A673 (cell line): ENCODE data around the gene BICC1. TPM values are rescaled to one million over a fixed set of nuclear protein-coding genes. Genes with fewer than 3 reads are reported as not detected.

Experiments used
- BruUV-seq: library from RNA; stranded (reverse); fragments of 400-500 nt; replicated peaks from 2 replicates; lab custom pipeline; 2021; lab: Mats Ljungman, UMichigan
- CTCF ChIA-PET: fragments of 300-600 bp; sonication (Branson Sonifier 250); formaldehyde crosslinking; loops from one replicate; lab custom pipeline; 2022; ENCODE audit warnings: antibody characterized with exemption; lab: Charles Lee
- POLR2A ChIA-PET: fragments of 300-600 bp; sonication (Branson Sonifier 250); formaldehyde crosslinking; loops from one replicate; lab custom pipeline; 2022; ENCODE audit warnings: antibody characterized with exemption; ENCODE audit not compliant: low non-redundant PET; lab: Charles Lee
- DNase-seq: peaks from one replicate; pipeline ENCODE4 v3.0.0-alpha.2; 2015; ENCODE audit warnings: low spot score
- H3K27ac ChIP-seq: fragments of 200-600 bp; sonication (generic); 2 replicates; pipeline ENCODE4 v1.5.1; 2016; ENCODE audit warnings: mixed run types, low read depth, mild to moderate bottlenecking, mixed read lengths, antibody characterized with exemption, low read length; ENCODE audit not compliant: poor library complexity, severe bottlenecking
- H3K27me3 ChIP-seq: fragments of 200-600 bp; sonication (generic); replicated peaks from 2 replicates; pipeline ENCODE4 v1.6.1; 2017; ENCODE audit warnings: mixed run types, low read depth, mild to moderate bottlenecking, mixed read lengths, antibody characterized with exemption, low read length; ENCODE audit not compliant: insufficient read depth, poor library complexity
- H3K36me3 ChIP-seq: fragments of 200-600 bp; sonication (generic); 2 replicates; pipeline ENCODE4 v1.6.1; 2016; ENCODE audit warnings: mixed run types, mild to moderate bottlenecking, mixed read lengths, antibody characterized with exemption, low read length; ENCODE audit not compliant: insufficient read depth, poor library complexity, severe bottlenecking
- H3K4me1 ChIP-seq: fragments of 200-600 bp; sonication (generic); 2 replicates; pipeline ENCODE4 v1.6.1; 2017; ENCODE audit warnings: mixed run types, mild to moderate bottlenecking, mixed read lengths, antibody characterized with exemption, low read length; ENCODE audit not compliant: insufficient read depth, poor library complexity, severe bottlenecking
- H3K4me3 ChIP-seq: fragments of 200-600 bp; sonication (generic); 2 replicates; pipeline ENCODE4 v1.5.1; 2016; ENCODE audit warnings: low read depth, mixed run types, mild to moderate bottlenecking, mixed read lengths, low read length; ENCODE audit not compliant: poor library complexity, severe bottlenecking
- H3K9me3 ChIP-seq: fragments of 200-600 bp; sonication (generic); 2 replicates; pipeline ENCODE4 v1.6.1; 2016; ENCODE audit warnings: mixed run types, low read depth, mild to moderate bottlenecking, mixed read lengths, antibody characterized with exemption, low read length; ENCODE audit not compliant: poor library complexity, severe bottlenecking
- EZH2 ChIP-seq: fragments of 200-600 bp; sonication (generic); IDR thresholded peaks from 2 replicates; pipeline ENCODE4 v1.6.1; 2017; ENCODE audit warnings: borderline replicate concordance, low read depth, mild to moderate bottlenecking, mixed read lengths, antibody characterized with exemption, low read length; ENCODE audit not compliant: poor library complexity, severe bottlenecking
- intact Hi-C: fragments of 100-400 bp; cut with micrococcal nuclease; formaldehyde crosslinking; loops from one replicate; pipeline ENCODE4 v1.10.0; 2022; ENCODE audit not compliant: unreplicated experiment
- total RNA-seq: library from RNA; stranded (reverse); gene quantifications from 2 replicates; pipeline ENCODE4 v1.2.3, GENCODE V29; 2021
- TF ChIP-seq, protein P1 (sequence below): fragments of 300-800, 200-600 bp; sonication (generic); conservative IDR thresholded peaks from 2 replicates; pipeline ENCODE4 v1.5.1; 2017; ENCODE audit warnings: low read depth, mild to moderate bottlenecking, antibody characterized with exemption, low read length, moderate library complexity, mixed read lengths

Gene BICC1
- total RNA-seq, 1 experiment from 2014 or later: 1.6 TPM

DNA sequence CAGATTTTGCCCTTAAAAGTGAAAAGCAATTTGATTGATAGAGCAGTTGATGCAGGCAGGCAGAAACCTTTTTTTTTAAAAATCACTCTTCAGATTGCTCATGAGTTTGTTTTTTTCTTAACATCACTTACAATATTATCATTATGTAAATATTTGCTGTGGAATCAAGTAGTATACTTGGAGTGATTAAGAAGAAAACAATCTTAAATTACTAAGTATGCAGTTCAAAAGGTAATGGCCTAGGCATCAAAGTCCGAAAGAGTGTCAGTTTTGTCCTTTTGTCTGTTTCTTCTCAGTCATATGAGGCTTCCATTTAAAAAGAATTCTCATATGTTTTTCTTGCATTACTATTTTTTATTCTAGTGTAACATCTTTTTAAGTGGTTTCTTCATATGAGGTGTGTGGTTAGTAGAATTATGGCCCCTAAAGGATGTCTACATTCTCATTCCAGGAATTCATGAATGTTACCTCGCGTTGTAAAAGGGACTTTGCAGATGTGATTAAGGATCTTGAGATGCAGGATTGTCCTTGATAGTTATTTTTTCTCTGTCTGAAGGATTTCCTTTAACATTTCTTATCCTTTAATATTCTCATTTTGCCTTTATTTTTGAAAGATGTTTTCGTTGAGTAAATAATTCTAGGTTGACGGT is 44.0 kb downstream of the BICC1 start:
- TF ChIP-seq, protein P1, sequence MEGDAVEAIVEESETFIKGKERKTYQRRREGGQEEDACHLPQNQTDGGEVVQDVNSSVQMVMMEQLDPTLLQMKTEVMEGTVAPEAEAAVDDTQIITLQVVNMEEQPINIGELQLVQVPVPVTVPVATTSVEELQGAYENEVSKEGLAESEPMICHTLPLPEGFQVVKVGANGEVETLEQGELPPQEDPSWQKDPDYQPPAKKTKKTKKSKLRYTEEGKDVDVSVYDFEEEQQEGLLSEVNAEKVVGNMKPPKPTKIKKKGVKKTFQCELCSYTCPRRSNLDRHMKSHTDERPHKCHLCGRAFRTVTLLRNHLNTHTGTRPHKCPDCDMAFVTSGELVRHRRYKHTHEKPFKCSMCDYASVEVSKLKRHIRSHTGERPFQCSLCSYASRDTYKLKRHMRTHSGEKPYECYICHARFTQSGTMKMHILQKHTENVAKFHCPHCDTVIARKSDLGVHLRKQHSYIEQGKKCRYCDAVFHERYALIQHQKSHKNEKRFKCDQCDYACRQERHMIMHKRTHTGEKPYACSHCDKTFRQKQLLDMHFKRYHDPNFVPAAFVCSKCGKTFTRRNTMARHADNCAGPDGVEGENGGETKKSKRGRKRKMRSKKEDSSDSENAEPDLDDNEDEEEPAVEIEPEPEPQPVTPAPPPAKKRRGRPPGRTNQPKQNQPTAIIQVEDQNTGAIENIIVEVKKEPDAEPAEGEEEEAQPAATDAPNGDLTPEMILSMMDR: no peak
- no peak for TF ChIP-seq EZH2
- Histone ChIP-seq H3K4me3 (no peak overlapping the region), H3K27ac (no peak overlapping the region), H3K4me1 (no peaks in the 10 kb centered on the region), H3K9me3 (no peaks in the 10 kb centered on the region), H3K27me3 (no peaks in the 10 kb centered on the region), H3K36me3 (no peaks in the 10 kb centered on the region)
- DNase-seq: no peak
- no TSS peak for BruUV-seq
- ChIA-PET CTCF (no interaction called here), POLR2A (no interaction called here)
- intact Hi-C loops: no loop called here

DNA sequence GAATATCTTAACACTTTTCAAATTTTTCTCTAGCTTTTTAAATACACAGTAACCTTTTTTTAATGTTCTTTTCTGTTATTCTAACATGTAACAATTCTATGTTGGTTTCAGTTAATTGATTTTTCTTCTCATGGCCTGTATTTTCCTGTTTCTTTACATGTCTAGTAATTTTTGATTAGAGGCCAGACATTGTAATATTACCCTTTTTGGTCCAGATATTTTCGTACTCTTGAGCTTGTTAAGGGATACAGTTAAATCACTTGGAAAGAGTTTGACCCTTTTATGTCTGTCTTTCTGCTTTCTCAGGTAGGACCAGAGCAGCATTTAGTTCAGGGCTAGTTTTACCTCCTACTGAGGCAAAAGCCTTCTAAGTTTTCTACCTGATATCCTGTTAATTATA is 45.0 kb downstream of the BICC1 start:
- no TSS peak for BruUV-seq
- intact Hi-C loops: no loop called here
- CTCF ChIA-PET: no interaction called here

DNA sequence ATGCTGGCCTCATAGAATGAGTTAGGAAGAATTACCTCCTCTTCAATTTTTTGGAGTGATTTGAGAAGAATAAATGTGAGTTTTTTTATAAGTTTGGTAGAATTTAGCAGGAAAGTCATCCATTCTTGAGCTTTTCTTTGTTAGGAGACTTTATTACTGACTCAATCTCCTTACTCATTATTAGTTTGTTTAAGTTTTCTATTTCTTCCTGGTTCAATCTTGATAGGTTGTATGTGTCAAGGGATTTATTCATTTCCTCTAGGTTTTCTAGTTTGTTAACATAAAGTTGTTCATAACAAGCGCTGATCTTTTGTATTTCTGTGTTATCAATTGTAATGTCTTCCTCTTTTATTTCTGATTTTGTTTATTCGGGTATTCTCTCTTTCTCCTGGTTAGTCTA is 47.4 kb downstream of the BICC1 start:
- Histone ChIP-seq H3K4me3 (no peak overlapping the region), H3K4me1 (no peaks in the 10 kb centered on the region), H3K27ac (no peak overlapping the region), H3K36me3 (no peaks in the 10 kb centered on the region), H3K27me3 (no peaks in the 10 kb centered on the region), H3K9me3 (no peaks in the 10 kb centered on the region)
- DNase-seq: no peak
- intact Hi-C loops: no loop called here
- ChIA-PET POLR2A (no interaction called here), CTCF (no interaction called here)
- BruUV-seq: no TSS peak
- TF ChIP-seq, protein P1: no peak
- no peak for TF ChIP-seq EZH2

More for the DNA sequence above, 45.0 kb downstream of the BICC1 start:
- POLR2A ChIA-PET: interaction anchor here (0.6 kb wide), 1 partner anchor 608 kb away, joined by 3 read pairs; no protein-coding TSS in a partner anchor
- Histone ChIP-seq H3K36me3 (no peaks in the 10 kb centered on the region), H3K27ac (no peak overlapping the region), H3K4me3 (no peak overlapping the region), H3K4me1 (no peaks in the 10 kb centered on the region), H3K27me3 (no peaks in the 10 kb centered on the region), H3K9me3 (no peaks in the 10 kb centered on the region)
- DNase-seq: no peak
- TF ChIP-seq, protein P1: no peak
- TF ChIP-seq EZH2: no peak
